ENCODE results near the gene MAMDC2.

MAMDC2 gene

GRCh38 chr9:70133253-70134208 is 89.9 kb downstream of the MAMDC2 start:
- no CpG with 5 or more reads among the region's 6 CpGs for WGBS (ENCODE audit: insufficient coverage, insufficient read length)
- Histone ChIP-seq H3K4me1 (ENCODE audit: control insufficient read depth, insufficient read depth, low read length) (no peaks in the 10 kb centered on the region), H3K27ac (ENCODE audit: low read length) (no peak overlapping the region), H3K4me3 (ENCODE audit: low read length) (no peak overlapping the region), H3K9me3 (ENCODE audit: control insufficient read depth, insufficient read depth, low read length) (no peaks in the 10 kb centered on the region), H3K36me3 (ENCODE audit: control insufficient read depth, insufficient read depth, low read length) (0 out of 2 replicates have a peak, but pooled peaks cover 4% of the 10 kb centered on the region), H3K27me3 (ENCODE audit: control insufficient read depth, insufficient read depth, low read length) (no peaks in the 10 kb centered on the region)
- DNase-seq (ENCODE audit: low read depth, low spot score), result no peak

- Histone ChIP-seq H3K4me1 (ENCODE audit: control insufficient read depth, insufficient read depth, low read length) (no peaks in the 10 kb centered on the region), H3K27me3 (ENCODE audit: control insufficient read depth, insufficient read depth, low read length) (no peaks in the 10 kb centered on the region), H3K36me3 (ENCODE audit: control insufficient read depth, insufficient read depth, low read length) (0 out of 2 replicates have a peak, but pooled peaks cover 4% of the 10 kb centered on the region), H3K4me3 (ENCODE audit: low read length) (no peak overlapping the region), H3K9me3 (ENCODE audit: control insufficient read depth, insufficient read depth, low read length) (no peaks in the 10 kb centered on the region), H3K27ac (ENCODE audit: low read length) (no peak overlapping the region)
- no peak for DNase-seq (ENCODE audit: low read depth, low spot score)
- no CpG with 5 or more reads among the region's 1 CpG for WGBS (ENCODE audit: insufficient coverage, insufficient read length)
These were observed 90.7 kb downstream of the MAMDC2 start for GRCh38 chr9:70134360-70134759.

- no peak overlapping the region for H3K27ac ChIP-seq (ENCODE audit: low read length)
- no peaks in the 10 kb centered on the region for H3K9me3 ChIP-seq (ENCODE audit: control insufficient read depth, insufficient read depth, low read length)
- H3K4me1 ChIP-seq (ENCODE audit: control insufficient read depth, insufficient read depth, low read length), result no peaks in the 10 kb centered on the region
- no peak for DNase-seq (ENCODE audit: low read depth, low spot score)
- 0 out of 2 replicates have a peak, but pooled peaks cover 4% of the 10 kb centered on the region for H3K36me3 ChIP-seq (ENCODE audit: control insufficient read depth, insufficient read depth, low read length)
- H3K4me3 ChIP-seq (ENCODE audit: low read length), result no peak overlapping the region
- no peaks in the 10 kb centered on the region for H3K27me3 ChIP-seq (ENCODE audit: control insufficient read depth, insufficient read depth, low read length)
These were observed 91.5 kb downstream of the MAMDC2 start for GRCh38 chr9:70135176-70135575.

- Histone ChIP-seq H3K36me3 (ENCODE audit: control insufficient read depth, insufficient read depth, low read length) (0 out of 2 replicates have a peak, but pooled peaks cover 4% of the 10 kb centered on the region), H3K4me1 (ENCODE audit: control insufficient read depth, insufficient read depth, low read length) (no peaks in the 10 kb centered on the region), H3K9me3 (ENCODE audit: control insufficient read depth, insufficient read depth, low read length) (no peaks in the 10 kb centered on the region), H3K27ac (ENCODE audit: low read length) (no peak overlapping the region), H3K27me3 (ENCODE audit: control insufficient read depth, insufficient read depth, low read length) (no peaks in the 10 kb centered on the region), H3K4me3 (ENCODE audit: low read length) (no peak overlapping the region)
- DNase-seq (ENCODE audit: low read depth, low spot score), result no peak
- WGBS (ENCODE audit: insufficient coverage, insufficient read length), result no CpG with 5 or more reads among the region's 1 CpG
These were observed 93.0 kb downstream of the MAMDC2 start for GRCh38 chr9:70136632-70137031.

GRCh38 chr9:70137577-70137976 is 93.9 kb downstream of the MAMDC2 start:
- Histone ChIP-seq H3K36me3 (ENCODE audit: control insufficient read depth, insufficient read depth, low read length) (0 out of 2 replicates have a peak, but pooled peaks cover 4% of the 10 kb centered on the region), H3K9me3 (ENCODE audit: control insufficient read depth, insufficient read depth, low read length) (no peaks in the 10 kb centered on the region), H3K4me3 (ENCODE audit: low read length) (no peak overlapping the region), H3K27ac (ENCODE audit: low read length) (no peak overlapping the region), H3K27me3 (ENCODE audit: control insufficient read depth, insufficient read depth, low read length) (no peaks in the 10 kb centered on the region), H3K4me1 (ENCODE audit: control insufficient read depth, insufficient read depth, low read length) (no peaks in the 10 kb centered on the region)
- WGBS (ENCODE audit: insufficient coverage, insufficient read length), result no CpG with 5 or more reads among the region's 3 CpGs
- no peak for DNase-seq (ENCODE audit: low read depth, low spot score)

- Histone ChIP-seq H3K4me1 (ENCODE audit: control insufficient read depth, insufficient read depth, low read length) (no peaks in the 10 kb centered on the region), H3K9me3 (ENCODE audit: control insufficient read depth, insufficient read depth, low read length) (no peaks in the 10 kb centered on the region), H3K27ac (ENCODE audit: low read length) (no peak overlapping the region), H3K36me3 (ENCODE audit: control insufficient read depth, insufficient read depth, low read length) (no peaks in the 10 kb centered on the region), H3K27me3 (ENCODE audit: control insufficient read depth, insufficient read depth, low read length) (no peaks in the 10 kb centered on the region), H3K4me3 (ENCODE audit: low read length) (no peak overlapping the region)
- DNase-seq (ENCODE audit: low read depth, low spot score), result no peak
- no CpG with 5 or more reads among the region's 3 CpGs for WGBS (ENCODE audit: insufficient coverage, insufficient read length)
These were observed 98.5 kb downstream of the MAMDC2 start for GRCh38 chr9:70142101-70142500.

GRCh38 chr9:70143394-70144130 is 99.9 kb downstream of the MAMDC2 start:
- no CpG with 5 or more reads among the region's 3 CpGs for WGBS (ENCODE audit: insufficient coverage, insufficient read length)
- DNase-seq (ENCODE audit: low read depth, low spot score), result no peak
- Histone ChIP-seq H3K27me3 (ENCODE audit: control insufficient read depth, insufficient read depth, low read length) (no peaks in the 10 kb centered on the region), H3K9me3 (ENCODE audit: control insufficient read depth, insufficient read depth, low read length) (no peaks in the 10 kb centered on the region), H3K4me1 (ENCODE audit: control insufficient read depth, insufficient read depth, low read length) (no peaks in the 10 kb centered on the region), H3K36me3 (ENCODE audit: control insufficient read depth, insufficient read depth, low read length) (no peaks in the 10 kb centered on the region), H3K27ac (ENCODE audit: low read length) (no peak overlapping the region), H3K4me3 (ENCODE audit: low read length) (no peak overlapping the region)

- H3K27me3 ChIP-seq (ENCODE audit: control insufficient read depth, insufficient read depth, low read length), result no peaks in the 10 kb centered on the region
- H3K4me3 ChIP-seq (ENCODE audit: low read length), result no peak overlapping the region
- no peaks in the 10 kb centered on the region for H3K36me3 ChIP-seq (ENCODE audit: control insufficient read depth, insufficient read depth, low read length)
- H3K27ac ChIP-seq (ENCODE audit: low read length), result no peak overlapping the region
- H3K9me3 ChIP-seq (ENCODE audit: control insufficient read depth, insufficient read depth, low read length), result no peaks in the 10 kb centered on the region
- H3K4me1 ChIP-seq (ENCODE audit: control insufficient read depth, insufficient read depth, low read length), result no peaks in the 10 kb centered on the region
- no peak for DNase-seq (ENCODE audit: low read depth, low spot score)
- WGBS (ENCODE audit: insufficient coverage, insufficient read length), result no CpG with 5 or more reads among the region's 1 CpG
These were observed 100.5 kb downstream of the MAMDC2 start for GRCh38 chr9:70144131-70144503.

GRCh38 chr9:70145981-70146380 is 102.3 kb downstream of the MAMDC2 start:
- no peak overlapping the region for H3K4me3 ChIP-seq (ENCODE audit: low read length)
- no peaks in the 10 kb centered on the region for H3K9me3 ChIP-seq (ENCODE audit: control insufficient read depth, insufficient read depth, low read length)
- DNase-seq (ENCODE audit: low read depth, low spot score), result no peak
- no CpG with 5 or more reads among the region's 4 CpGs for WGBS (ENCODE audit: insufficient coverage, insufficient read length)
- no peaks in the 10 kb centered on the region for H3K36me3 ChIP-seq (ENCODE audit: control insufficient read depth, insufficient read depth, low read length)
- no peaks in the 10 kb centered on the region for H3K4me1 ChIP-seq (ENCODE audit: control insufficient read depth, insufficient read depth, low read length)
- H3K27me3 ChIP-seq (ENCODE audit: control insufficient read depth, insufficient read depth, low read length), result no peaks in the 10 kb centered on the region
- no peak overlapping the region for H3K27ac ChIP-seq (ENCODE audit: low read length)

- Histone ChIP-seq H3K4me3 (ENCODE audit: low read length) (no peak overlapping the region), H3K36me3 (ENCODE audit: control insufficient read depth, insufficient read depth, low read length) (no peaks in the 10 kb centered on the region), H3K9me3 (ENCODE audit: control insufficient read depth, insufficient read depth, low read length) (no peaks in the 10 kb centered on the region), H3K27me3 (ENCODE audit: control insufficient read depth, insufficient read depth, low read length) (no peaks in the 10 kb centered on the region), H3K4me1 (ENCODE audit: control insufficient read depth, insufficient read depth, low read length) (no peaks in the 10 kb centered on the region), H3K27ac (ENCODE audit: low read length) (no peak overlapping the region)
- no peak for DNase-seq (ENCODE audit: low read depth, low spot score)
- WGBS (ENCODE audit: insufficient coverage, insufficient read length), result no CpG with 5 or more reads among the region's 1 CpG
These were observed 103.5 kb downstream of the MAMDC2 start for GRCh38 chr9:70147196-70147595.
